Measurements from ENCODE around the gene TMEM235.

DNA sequence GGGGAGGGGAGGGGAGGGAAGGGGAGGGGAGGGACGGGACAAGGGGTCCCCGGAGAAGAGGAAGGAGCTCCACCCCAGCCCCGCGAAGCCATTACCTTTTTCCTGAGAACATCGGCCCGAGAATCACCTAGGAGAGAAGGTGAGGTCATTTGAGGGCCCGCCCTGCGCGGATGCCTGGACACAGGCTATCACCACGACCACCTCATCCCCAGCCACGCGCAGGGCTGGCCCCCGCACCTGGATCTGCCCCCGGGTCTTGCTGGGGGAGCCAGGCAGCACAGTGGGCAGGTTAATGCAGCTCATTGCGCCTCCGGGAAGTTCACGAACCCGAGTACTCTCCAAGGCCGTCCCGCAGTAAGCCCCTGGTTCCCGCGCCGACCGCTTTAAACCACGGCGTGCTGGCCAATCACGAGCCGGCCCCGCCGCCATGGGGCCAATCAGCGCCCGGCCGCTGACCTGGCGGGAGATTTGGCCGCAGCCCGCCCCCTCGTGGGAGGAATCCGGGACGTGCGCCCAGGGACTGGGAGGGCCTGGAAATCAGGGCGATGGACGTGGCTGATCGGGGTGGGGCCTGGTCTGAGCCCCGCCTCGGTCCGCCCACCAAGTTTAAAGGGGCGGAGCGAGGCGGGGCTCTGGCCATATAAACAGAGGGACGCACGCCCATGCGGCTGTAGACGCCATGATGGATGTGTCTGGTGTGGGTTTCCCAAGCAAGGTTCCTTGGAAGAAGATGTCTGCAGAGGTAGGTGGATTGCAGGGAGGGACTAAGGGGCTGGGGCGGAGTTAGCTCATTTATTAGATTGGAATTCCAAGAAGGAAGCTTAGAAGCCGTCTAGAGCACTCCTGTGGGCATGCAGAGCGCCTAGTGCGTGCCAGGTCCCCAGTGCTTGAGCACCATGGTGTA is 44.5 kb upstream of the TMEM235 start, which contains the start of the genes AFMID and TK1:
- TF ChIP-seq, protein P1, sequence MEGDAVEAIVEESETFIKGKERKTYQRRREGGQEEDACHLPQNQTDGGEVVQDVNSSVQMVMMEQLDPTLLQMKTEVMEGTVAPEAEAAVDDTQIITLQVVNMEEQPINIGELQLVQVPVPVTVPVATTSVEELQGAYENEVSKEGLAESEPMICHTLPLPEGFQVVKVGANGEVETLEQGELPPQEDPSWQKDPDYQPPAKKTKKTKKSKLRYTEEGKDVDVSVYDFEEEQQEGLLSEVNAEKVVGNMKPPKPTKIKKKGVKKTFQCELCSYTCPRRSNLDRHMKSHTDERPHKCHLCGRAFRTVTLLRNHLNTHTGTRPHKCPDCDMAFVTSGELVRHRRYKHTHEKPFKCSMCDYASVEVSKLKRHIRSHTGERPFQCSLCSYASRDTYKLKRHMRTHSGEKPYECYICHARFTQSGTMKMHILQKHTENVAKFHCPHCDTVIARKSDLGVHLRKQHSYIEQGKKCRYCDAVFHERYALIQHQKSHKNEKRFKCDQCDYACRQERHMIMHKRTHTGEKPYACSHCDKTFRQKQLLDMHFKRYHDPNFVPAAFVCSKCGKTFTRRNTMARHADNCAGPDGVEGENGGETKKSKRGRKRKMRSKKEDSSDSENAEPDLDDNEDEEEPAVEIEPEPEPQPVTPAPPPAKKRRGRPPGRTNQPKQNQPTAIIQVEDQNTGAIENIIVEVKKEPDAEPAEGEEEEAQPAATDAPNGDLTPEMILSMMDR (IDR thresholded peaks at IDR 0.05), result peak; percentile 72 to 94 (median 86)
- TF ChIP-seq POLR2A (IDR thresholded peaks at IDR 0.05), result peak; percentile 74
